Retinal pigment epithelial cell (primary cell): ENCODE measurements around the gene TTLL7.

ENCODE experiments used
- DNase-seq: peaks from one replicate; pipeline ENCODE4 v3.0.0-alpha.2; 2010; ENCODE audit warnings: low read depth
- H3K4me3 ChIP-seq: 2 replicates; pipeline ENCODE4 v1.5.1; 2011; ENCODE audit warnings: mild to moderate bottlenecking, low read length, control low read depth, moderate library complexity
- TF ChIP-seq, protein P1 (sequence below): conservative IDR thresholded peaks from 2 replicates; pipeline ENCODE4 v1.5.1; 2011; ENCODE audit warnings: low read depth, low read length, control low read depth, inconsistent platforms

The TTLL7 gene

DNA sequence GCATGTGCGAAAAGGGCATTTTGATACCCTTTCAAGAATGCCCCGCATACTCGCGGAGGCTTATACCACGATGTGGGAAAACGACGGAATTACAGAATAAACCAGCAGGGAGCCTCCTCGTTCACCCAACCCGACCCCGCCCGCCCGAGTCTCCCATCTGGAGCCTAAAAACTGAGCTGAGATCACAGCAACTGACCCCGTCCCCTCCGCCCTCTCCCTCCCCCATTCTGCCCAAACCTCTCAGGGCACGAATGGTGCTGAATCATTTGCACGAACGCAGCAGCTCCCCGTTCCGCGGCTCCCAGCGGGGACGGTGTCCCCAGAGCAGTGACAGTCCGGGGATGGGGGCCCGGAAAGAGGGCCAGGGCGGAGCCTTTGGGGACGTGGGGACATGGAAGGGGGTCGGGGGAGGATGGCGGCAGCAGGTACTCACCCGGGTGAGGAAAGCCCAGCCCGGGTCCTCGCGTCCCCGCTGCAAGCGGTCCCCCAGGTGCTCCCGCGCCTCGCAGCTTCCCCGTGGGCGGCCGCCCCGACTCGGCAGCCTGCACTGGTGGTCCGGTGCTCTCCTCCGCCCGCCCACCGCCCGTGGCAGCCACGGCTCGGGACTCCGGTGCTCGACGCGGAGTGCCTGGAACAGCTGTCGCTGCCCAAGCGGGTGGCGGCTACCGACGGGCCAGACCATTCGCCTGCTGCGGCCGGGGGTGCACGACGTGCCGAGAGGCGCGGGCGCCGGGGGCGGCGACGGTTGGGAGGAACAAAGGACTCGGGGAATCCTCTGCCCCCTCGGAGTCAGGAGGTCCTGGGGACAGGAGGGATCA lies at the start of gene TTLL7:
TTLL7 (minus strand) TSS at position 635 of the 818 bp plus-strand sequence. CDS start 46,921 bp downstream, outside the sequence.
- peak within 1 kb of the TSS; percentile 76 for H3K4me3 ChIP-seq
- TF ChIP-seq, protein P1, sequence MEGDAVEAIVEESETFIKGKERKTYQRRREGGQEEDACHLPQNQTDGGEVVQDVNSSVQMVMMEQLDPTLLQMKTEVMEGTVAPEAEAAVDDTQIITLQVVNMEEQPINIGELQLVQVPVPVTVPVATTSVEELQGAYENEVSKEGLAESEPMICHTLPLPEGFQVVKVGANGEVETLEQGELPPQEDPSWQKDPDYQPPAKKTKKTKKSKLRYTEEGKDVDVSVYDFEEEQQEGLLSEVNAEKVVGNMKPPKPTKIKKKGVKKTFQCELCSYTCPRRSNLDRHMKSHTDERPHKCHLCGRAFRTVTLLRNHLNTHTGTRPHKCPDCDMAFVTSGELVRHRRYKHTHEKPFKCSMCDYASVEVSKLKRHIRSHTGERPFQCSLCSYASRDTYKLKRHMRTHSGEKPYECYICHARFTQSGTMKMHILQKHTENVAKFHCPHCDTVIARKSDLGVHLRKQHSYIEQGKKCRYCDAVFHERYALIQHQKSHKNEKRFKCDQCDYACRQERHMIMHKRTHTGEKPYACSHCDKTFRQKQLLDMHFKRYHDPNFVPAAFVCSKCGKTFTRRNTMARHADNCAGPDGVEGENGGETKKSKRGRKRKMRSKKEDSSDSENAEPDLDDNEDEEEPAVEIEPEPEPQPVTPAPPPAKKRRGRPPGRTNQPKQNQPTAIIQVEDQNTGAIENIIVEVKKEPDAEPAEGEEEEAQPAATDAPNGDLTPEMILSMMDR, result no peak
- DNase-seq, result peak; percentile 24

DNA sequence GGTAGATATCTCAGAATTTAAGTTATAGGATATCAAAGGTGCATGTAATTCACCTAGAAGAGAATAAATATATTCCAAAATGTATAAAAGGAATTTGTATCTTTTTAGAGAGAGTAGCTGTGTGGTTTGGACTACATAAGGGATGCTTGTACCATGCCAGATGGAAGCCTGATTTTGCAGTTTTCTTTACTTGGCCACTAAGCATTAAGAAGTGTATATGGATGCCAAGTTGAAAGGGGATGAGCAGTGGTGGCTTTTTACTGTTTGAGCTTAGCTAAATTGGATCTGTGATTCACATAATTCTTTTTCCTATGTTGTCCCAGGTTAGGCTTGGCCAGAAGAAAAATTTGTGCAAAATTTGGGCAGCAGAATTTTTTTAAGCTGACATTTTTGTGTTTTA lies 43.5 kb upstream of the TTLL7 start:
- TF ChIP-seq, protein P1, result no peak
- no peak for DNase-seq

DNA sequence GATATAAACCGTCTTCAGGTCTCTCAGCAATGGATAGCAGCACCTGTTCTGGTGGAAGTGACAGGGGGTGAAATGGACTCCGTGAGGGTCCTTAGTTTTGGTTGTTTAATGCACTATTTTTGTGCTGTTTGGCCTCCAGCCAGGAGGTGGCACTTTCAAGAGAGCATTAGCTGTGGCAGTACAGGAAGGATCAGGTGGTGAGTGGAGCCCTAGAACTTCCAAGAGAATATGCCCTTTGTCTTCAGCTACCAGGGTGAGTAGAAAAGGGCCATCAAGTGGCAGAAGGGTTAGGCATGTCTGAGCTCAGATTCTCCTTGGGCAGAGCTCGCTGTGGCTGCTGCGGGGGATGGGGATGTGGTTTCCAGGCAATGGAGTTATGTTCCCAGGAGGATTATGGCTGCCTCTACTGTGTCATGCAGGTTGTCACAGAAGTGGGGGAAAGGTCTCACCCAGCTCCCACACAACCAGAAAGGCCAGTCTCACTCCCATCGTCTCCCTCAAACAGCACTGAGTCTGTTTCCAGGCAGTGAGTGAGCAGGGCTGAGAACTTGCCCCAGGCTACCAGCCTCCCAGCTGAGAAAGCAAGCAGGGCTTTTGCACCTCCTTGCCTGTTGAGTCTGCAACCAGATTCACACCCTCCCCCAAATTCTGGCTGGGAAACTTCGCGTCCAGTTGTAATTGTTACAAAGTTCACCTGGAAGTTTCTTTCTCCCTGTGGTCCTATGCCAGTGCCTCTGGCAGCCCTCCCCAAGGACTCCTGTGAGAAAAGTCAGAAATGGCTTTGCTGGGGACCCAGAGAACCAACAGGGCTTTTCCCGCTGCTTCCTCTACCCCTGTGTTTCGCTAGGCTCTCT lies 39.1 kb upstream of the TTLL7 start:
- TF ChIP-seq, protein P1, result no peak
- no peak overlapping the region for H3K4me3 ChIP-seq

More for the DNA sequence above, 43.5 kb upstream of the TTLL7 start:
- no peak overlapping the region for H3K4me3 ChIP-seq

GRCh38 chr1:84031802-84032327 lies 32.9 kb upstream of the TTLL7 start:
- TF ChIP-seq, protein P1, result no peak
- no peak overlapping the region for H3K4me3 ChIP-seq
- DNase-seq, result no peak

More for the DNA sequence above, 39.1 kb upstream of the TTLL7 start:
- DNase-seq, result peak; percentile 17

DNA sequence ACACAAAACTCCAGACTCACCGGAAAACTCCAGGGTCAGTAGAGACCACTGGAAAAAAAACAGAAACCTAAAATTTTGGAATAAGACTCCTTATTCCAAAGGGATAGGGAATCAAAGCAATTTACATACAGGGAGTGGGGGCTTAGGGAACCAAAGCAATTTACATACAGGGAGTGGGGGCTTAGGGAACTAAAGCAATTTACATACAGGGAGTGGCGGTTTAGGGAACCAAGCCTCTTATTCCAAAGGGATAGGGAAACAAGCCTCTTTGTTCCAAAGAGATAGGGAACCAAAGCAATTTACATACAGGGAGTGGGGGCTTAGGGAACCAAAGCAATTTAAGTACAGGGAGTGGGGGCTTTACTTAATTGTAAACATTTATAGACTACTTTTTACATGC lies 28.4 kb upstream of the TTLL7 start:
- TF ChIP-seq, protein P1, result no peak

GRCh38 chr1:84025966-84026365 lies 27.0 kb upstream of the TTLL7 start:
- TF ChIP-seq, protein P1, result no peak
- no peak overlapping the region for H3K4me3 ChIP-seq
- no peak for DNase-seq

More for the DNA sequence above, 28.4 kb upstream of the TTLL7 start:
- DNase-seq, result no peak
- no peak overlapping the region for H3K4me3 ChIP-seq
